GM18868 (cell line): ENCODE results near the gene CDH13.
A peak's percentile ranks its signal among the peaks of the same experiment; 100 is the strongest.

Source experiments
- ATAC-seq: cut with Tn5 transposase; IDR thresholded peaks from one replicate; pipeline ENCODE4 v1.9.1; 2021; ENCODE audit warnings: mild to moderate bottlenecking, moderate library complexity; ENCODE audit not compliant: unreplicated experiment

The CDH13 gene

DNA sequence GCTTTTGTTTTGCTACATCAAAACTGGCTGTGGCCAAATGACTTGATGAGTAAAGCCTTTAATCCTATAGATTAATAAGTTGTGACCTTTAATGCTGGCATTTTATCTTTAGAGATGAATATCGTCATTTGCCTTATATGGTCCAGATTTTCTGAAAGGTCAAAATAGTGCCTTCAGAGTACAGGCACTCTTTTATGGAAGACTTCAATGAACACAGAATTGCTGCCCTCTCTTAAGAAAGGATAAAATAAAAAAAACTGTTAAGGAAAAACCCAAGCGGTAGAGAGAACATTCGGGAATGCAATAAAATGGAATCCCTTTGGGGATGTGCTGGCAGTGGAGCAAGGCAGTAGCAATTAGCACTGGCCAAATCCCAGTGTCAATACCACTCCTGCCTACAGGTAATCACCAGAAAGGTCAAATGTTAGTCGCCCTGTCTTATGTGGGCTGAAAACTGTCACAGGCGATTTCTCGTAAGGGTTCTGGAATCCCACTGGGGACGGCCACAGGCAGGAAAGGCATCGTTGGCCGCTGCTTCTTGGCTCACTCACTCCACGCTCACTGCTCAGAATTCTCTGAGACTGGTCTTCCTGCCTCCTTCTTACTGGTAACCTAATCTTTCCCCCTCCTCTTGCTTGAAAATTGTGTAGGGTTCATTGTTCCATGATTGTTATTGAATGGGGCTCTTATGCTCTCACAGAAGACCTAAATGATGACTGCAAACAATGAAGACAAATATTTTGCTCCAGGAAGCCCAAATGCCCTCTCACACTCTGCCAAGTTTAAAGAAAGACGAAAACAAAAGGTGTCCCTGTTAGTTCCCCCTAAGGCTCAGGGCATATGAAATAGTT, 1135.6 kb downstream of the CDH13 start:
- ATAC-seq, result no peak

DNA sequence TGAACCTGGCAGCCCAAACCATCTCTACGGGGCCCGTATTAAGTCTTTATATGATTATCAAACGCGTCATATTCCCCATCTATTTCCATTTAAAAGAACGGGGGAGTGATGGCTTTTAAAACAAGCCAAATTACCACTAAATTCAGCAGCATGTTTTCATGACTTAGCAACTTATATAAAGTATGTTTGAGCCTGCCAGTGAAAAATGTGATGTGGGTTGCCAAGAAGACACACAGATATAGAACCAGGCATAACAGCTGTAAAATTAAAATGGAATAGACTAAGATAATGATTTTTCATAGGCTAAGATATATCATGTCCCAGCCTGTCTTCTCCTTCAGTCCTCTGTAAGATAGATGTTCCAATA, 1136.2 kb downstream of the CDH13 start:
- no peak for ATAC-seq

DNA sequence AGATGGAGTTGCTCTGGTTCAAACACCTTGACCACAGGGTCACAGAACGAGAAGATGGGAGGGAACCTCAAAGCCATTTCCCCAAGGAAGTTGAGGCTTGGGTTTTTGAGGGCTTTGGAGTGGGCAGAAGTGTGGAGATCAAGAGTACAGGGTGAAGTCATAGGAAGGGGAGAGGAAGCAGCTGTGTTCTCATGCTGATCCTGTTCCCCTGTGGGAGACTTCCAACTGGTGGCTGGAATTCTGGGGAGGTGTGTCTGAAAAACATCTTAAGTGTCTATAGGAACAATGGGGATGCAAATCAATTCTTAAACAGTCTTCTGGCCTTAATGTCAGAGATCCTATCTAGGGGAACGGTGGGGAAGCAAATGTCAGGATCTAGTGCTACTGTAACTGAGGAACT, 1142.2 kb downstream of the CDH13 start:
- no peak for ATAC-seq

DNA sequence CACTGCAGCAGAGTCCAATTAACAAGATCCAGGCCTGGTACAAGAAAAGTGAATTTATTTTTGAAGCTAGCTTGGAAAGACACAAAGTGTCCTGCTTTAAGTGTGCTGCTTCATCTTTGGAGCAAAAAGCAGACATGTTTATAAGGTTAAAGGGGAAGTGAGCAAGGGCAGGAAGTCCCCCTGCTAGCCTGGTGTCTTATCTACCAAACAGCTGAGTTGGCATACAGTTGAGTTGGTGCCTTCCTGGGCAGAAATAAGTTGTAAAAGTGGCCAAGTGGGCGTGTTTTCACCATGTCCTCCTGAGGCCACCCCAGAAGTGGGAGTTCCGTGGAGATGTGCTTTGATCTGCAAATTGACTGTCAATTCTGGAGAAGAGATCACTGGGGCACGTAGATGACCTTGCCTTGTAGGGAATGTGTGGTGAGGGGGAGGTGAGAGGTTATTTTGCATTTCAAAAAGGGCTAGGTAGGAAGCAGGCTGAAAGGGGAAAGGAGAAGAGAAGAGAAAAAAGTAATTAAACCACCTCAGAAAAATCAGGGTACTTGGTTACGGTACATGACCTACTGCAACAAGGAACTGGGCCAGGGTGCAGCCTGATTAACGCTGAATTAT, 1142.7 kb downstream of the CDH13 start:
- no peak for ATAC-seq

DNA sequence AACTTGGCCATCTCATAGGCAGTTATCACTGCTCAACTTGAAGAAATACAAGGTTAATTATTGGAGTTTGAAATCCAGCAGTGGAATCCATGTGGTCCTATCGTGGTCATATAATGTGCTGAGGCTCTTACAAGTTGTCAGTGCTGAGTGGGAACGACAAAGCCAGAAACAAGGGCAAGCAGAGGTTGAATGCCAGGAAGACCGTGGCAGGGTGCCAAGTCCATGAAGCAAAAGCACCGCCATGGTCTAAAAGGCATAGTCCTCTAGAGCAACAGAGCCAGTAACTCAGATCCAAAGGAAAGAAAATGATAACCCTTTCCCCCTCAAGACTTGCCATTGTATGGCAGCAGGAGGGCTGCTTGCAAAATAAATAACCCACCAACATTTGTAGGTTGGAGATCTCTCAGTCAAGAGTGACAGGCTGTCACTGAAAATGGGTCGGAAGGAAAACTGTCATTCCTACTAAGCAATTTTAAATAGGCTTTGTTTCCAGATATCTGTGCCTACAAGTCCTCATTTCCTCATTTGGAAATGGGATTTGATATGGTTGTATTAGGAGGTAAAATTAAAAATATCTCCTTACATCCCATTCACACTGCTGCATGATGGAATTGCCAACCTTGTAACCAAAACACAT, 1144.7 kb downstream of the CDH13 start:
- no peak for ATAC-seq

DNA sequence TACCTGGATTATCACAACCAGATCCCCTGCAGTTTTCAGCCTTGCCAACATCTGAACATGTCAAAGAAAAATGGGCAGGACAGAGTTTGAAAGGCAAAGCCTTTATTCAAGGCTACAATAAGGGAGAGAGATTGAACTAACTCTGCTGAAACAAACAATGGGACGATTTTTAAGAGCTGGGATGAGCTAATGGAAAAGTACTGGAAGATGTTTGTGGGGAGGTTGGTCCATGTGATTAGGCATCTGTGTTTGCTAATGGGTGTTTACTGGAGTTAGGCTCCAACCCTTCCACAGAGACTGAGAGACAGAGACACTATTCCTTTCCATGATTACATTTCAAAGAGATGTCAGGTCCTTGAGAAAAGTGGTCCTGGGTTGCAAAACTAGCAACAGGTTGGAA, 1146.0 kb downstream of the CDH13 start:
- no peak for ATAC-seq

DNA sequence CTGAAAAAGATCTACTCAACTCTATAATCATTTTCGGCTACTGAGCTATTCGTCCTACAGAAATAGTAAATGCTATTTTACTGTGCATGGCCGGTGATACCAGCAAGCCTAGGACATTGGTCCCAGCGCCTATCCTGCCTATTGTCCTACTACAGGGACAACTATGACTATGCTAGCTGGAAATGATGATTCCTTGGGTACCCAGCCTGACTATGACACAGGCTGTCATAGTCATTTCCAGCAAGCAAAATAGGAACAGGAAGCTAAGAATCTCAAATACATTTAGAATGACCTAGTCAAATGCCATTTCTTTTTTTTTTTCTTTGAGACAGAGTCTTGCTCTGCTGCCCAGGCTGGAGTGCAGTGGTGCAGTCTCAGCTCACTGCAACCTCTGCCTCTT, 1147.3 kb downstream of the CDH13 start:
- no peak for ATAC-seq

DNA sequence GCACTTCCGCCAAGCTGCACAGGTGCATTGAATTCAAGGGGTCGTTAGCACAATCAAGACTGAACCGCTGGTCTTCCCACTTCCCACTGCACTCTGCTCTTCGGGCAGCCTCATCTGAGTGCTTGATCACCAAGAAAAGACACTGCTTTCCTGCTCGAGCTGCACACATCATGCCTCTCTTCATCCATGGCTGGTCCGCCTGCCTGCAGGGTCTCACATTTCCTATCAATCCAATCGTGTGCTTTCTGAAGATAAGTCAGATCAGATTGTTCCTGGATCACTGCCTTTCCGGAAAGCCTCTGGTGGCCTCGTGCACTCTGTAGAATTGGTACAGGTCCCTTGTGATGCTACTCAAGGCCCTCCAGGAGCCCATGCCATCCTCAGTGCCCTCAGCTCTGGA, 1150.2 kb downstream of the CDH13 start:
- no peak for ATAC-seq

DNA sequence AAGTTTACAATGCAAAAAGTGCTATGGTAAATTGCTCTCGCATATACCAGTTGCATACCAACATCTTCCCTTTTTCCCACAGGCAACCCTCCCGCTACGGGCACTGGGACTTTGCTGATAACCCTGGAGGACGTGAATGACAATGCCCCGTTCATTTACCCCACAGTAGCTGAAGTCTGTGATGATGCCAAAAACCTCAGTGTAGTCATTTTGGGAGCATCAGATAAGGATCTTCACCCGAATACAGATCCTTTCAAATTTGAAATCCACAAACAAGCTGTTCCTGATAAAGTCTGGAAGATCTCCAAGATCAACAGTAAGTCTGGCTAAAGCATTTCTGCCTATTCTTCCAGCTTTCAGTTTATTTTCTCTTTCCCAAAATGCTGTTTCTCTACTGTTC, 1153.1 kb downstream of the CDH13 start:
- no peak for ATAC-seq

DNA sequence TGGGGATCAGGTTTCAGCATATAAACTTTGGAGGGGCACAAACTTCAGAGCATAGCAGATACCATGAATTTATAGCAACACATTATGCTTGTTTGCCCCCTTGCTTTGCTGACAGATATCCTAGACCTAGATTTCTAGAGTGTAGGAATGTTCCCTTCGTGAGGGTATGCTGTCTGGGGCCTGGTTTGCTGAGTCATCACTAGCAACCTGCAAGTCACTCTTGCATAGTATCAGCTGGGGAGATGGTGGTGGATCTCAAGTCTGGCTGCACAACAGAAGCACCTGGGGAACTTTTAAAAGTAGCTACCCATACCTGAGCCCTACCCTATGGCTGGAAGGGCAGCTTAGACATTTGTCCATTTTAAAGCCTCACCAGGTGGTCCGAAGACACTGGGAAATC, 1158.7 kb downstream of the CDH13 start:
- ATAC-seq, result no peak

DNA sequence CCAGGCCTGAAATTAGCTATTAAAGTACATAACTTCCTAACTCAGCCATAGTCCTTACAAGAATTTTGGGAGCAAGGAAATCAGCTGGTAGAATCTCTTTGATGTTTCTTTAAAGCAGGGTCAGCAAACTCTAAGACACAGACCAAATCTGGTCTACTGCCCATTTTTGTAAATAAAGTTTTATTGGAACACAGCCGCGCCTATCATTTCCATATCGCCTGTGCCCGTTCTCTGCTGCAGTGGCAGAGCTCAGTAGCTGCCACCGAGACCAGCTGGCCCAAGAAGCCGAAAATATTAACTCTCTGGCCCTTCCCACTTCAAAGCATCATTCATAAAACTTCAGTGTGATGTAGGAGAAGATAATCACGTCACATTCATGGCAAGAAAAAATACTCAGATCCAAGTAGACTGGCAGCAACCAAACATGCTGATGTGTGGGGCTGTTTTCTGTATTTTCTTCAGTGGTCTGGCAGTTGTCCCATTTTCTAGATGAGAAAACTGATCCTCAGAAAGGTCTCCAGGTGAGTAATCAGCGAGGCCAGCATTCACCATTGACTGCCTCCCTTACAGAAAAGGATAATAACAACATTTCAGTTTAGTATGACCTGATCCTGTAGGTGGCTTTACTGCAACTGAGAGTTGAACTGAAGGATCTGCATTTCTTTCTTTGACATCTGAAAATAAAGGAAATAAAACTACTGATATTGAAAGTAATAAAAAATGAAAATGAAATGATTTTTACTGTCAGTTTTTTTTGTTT, 1163.1 kb downstream of the CDH13 start:
- ATAC-seq, result no peak

DNA sequence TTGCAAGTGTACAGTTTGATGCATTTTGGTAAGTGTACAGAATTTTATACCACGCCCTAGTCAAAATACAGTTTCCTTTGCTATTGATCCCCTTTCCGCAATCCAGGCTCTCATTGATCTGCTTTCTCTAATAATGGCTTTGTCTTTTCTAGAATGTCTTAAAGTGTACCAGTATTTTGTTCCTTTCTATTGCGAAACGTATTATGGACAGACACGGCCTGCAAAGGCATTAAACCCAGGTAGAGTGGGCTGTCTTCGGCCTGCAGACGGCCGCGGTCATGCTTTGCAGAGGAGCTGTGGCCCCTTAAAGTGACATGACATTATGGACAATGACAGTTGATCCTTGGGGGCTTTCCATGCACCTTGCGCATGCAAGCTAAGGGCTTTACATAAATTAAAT, 1165.1 kb downstream of the CDH13 start:
- no peak for ATAC-seq

DNA sequence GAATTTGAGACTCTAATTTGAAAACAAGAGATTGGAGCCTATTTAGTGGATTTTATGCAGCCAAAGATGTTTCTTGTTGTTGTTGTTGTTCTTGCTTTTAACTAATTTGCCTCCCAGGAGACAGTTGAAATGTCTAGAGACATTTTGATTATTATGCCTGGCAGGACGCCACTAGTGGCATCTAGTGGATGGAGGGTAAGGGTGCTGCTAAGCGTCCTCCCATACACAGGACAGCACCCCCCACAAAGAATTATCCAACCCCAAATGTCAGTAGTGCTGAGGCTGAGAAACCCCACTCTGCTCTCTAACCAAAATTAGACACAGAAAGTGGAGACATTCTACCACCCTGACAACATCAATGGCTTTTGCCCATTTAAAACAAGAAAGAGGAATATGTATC, 1165.6 kb downstream of the CDH13 start:
- ATAC-seq, result no peak

DNA sequence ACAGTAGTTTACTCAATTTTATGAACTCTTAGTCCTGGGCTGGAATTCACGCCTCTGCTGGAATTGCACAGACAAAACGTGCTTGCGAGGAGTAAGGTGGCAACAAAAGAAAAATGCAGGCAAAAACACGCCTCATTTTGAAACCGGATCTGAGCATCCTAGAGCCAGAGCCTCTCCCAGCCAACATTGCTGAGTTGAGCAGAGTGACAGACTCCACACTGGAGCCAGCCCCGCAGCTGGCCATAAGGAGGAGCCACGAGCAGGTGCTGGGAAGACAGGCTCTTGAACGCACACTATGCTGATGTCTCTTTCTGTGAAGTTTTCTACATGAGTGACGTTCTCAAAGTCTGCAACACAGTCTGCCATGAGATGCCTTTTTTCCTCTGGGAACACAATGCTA, 1166.4 kb downstream of the CDH13 start:
- ATAC-seq, result no peak

DNA sequence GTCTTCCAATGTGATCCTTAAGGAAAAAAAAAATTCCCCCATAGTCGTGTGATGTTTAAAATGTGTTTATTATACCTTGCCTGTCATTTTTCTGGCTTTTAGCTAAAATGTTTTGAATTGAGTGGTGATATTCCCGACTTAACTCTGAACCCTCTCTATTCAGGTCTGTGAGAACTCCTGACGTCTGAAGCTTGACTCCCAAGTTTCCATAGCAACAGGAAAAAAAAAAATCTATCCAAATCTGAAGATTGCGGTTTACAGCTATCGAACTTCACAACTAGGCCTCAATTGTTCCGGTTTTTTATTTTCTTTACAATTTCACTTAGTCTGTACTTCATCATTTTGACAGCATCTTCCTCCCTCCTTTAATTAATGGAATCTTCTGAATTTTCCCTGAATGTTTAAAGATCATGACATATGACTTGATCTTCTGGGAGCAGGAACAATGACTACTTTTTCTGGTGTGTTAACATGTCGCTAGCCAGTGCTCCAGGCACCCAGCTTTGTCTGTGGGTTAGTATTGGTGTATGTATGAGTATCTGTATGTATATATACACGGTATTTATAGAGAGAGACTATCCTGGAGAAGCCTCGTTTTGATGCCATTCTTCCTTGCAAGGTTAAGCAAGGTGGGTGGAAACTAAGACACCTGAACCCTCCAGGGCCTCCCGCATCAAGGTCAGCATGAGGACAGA, 1168.2 kb downstream of the CDH13 start:
- no peak for ATAC-seq

DNA sequence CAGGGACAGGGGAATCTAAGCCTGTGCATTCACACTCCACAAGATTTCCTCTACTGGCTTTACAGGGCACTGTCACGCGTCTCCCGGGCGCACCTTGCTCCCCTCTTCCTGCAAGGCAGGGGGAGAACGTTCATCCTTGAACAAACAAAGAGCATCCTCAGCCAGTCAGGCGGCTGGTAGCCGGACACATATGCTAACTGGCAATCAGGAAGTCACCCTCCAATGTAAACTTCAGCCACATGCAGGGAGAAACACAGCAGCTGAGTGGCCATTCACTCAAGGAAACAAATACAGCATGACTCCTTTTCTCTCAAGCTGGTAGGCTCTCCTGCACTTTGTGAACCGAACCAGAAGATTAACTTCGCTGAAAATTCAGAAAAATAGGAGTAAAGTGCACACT, 1170.2 kb downstream of the CDH13 start:
- no peak for ATAC-seq

DNA sequence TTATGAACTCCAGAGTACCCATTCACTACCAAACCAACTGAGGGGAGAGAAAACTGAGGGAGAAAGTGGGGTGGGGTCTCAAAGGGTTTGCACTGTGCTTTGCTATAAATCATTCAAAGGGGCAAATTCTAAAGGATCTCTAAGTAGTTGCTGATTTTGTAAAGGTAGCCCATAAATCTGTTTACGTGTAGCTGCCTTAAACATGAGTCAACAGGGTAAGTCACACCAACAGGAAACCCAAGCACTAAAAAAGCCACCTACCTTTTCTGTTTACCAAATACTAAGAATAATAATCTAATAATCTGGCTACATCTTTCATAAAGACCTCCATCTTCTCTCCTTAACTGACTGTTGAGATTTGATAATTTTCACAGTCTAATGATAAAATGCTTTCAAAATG, 1172.6 kb downstream of the CDH13 start:
- no peak for ATAC-seq

DNA sequence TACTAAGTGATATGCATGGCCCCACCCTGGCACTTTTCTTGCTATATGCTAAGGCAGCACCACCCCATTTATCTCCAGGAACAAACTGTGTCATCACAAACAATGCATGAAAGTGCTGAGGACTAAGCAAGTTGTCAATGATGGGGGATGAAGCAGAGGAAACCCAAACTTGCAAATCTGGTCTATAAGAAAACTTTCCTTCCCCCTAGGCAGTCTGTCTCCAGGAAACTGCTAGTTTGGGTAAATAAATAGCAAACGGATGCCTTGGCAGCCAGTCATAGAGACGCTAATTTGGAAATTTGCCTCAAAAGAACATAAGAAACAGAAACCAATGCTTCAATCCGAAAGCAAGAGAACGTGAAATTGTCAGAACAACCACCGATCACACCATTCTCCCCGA, 1175.4 kb downstream of the CDH13 start:
- peak; percentile 63 for ATAC-seq

DNA sequence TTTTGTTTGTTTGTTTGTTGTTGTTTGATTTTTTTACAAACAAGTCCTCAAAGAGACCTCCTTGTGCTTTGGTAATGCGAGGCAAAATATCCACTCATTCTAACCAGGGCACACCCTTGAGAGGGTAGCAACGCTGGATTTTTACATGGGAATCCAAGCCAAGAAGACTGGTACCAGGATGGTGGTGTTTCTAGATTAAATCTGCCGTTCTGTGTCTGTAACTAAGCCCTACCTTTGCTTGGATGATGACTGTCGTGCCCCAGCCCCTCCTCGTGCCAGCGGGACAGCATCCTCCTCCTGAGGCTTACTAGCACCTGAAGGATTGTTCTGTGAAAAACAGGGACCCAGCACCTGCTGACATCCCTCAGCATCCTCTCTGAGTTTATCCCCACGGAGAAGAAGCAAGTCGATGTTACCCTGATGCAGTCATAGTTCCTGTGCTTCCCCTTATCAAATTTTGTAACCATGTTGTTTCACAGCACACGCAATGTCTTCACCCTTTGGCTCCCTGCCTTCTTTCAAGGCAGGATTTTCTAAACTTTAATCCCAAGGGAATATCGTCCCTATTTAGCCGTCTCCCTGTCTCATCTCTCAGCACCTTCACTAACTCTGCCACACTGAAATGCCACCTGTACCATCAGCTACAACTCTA, 1175.9 kb downstream of the CDH13 start:
- no peak for ATAC-seq

DNA sequence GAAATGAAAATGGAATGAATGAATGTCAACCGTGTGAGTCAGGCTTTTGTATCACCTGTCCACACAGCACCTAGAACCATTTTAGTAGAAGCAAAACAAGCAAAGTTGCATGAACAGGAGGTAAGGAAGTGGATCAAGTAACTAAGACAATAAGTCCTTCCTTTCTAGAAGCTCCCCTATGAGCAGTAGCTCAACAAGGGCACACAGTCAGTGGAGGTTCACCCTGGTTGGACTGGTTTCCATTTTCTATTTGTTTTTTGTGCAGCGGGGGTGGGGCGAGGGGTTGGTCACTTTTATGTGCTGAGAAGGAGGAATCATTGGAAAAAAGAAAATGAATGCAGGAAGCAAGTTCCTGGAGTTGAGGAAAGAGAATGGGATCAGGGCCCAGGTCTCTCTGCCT, 1177.0 kb downstream of the CDH13 start:
- no peak for ATAC-seq
